Kidney capillary endothelial cell (primary cell): ENCODE measurements around the gene GLRA3.
A peak's percentile ranks its signal among the peaks of the same experiment; 100 is the strongest.
"Not testable (repeated sequence)": the region's sequence is repeated elsewhere in the genome, so short reads cannot be mapped to it uniquely, and the experiment has no call there.

ENCODE experiments used
- DNase-seq: peaks from one replicate; pipeline ENCODE4 v3.0.0-alpha.2; 2018; ENCODE audit warnings: low spot score

GLRA3 gene

DNA sequence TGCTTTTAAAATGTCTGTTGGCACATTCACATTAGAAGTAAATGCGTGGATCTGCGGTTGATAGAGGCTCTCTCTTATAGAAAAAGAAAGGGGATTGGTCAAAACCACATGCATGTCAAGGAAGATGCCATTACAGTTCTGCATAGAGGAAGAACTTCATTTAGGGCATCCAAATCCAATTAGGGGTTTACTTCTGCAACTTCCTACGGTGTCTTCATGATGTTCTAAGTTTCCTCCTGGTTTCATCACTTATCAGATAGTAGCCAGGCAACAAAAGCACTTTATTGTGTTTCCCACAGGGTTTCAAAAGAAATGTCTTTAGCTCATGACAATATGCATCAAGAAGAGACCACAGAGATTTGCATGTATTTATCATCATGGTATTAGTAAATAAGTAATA lies 170.8 kb downstream of the GLRA3 start:
- DNase-seq, result no peak

GRCh38 chr4:174657472-174657871 lies 171.6 kb downstream of the GLRA3 start:
- DNase-seq, result no peak

DNA sequence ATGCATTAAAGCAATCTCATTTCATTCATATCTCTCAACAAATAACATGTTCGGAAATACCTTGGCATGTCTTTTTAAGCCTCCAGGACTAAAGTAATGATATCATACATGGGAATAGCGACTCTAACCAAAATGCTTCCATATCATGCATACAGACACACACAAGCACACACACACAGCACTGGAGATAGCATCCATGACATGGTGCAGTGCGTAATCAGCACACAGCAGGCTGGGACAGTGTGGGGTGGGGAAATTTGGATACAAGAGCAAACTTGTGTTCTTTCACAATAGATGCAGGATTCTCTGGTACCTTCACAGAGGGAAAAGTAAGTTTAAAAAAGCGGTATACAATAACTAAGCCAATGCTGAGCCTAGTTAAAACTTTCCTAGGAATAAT lies 174.4 kb downstream of the GLRA3 start:
- no peak for DNase-seq

GRCh38 chr4:174650711-174651355 lies 178.2 kb downstream of the GLRA3 start:
- no peak for DNase-seq

GRCh38 chr4:174648812-174649211 lies 180.2 kb downstream of the GLRA3 start:
- no peak for DNase-seq

- DNase-seq, result no peak
Observed at GRCh38 chr4:174646326-174646725, 182.7 kb downstream of the GLRA3 start.

- DNase-seq, result no peak
Observed at GRCh38 chr4:174640146-174640545, 188.9 kb downstream of the GLRA3 start.

DNA sequence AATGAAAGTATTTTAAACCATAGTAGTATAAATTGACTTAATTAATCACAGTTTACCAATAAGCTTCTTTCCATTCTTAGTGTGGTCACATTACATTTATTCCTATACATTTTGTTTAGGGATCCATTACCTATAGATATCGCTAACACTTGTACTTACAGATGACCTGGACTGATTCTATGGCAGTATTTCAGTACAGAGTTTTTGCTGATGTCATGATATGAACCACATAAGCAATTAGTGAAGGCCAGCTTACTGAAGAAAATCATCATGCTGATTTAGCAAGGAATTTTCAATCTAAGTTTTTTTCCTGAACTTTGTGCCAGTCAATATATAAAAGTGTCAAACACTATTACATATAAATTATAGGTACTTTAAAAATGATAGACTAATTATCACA lies 193.3 kb downstream of the GLRA3 start:
- no peak for DNase-seq

GRCh38 chr4:174633399-174633798 lies 195.6 kb downstream of the GLRA3 start:
- no peak for DNase-seq

DNA sequence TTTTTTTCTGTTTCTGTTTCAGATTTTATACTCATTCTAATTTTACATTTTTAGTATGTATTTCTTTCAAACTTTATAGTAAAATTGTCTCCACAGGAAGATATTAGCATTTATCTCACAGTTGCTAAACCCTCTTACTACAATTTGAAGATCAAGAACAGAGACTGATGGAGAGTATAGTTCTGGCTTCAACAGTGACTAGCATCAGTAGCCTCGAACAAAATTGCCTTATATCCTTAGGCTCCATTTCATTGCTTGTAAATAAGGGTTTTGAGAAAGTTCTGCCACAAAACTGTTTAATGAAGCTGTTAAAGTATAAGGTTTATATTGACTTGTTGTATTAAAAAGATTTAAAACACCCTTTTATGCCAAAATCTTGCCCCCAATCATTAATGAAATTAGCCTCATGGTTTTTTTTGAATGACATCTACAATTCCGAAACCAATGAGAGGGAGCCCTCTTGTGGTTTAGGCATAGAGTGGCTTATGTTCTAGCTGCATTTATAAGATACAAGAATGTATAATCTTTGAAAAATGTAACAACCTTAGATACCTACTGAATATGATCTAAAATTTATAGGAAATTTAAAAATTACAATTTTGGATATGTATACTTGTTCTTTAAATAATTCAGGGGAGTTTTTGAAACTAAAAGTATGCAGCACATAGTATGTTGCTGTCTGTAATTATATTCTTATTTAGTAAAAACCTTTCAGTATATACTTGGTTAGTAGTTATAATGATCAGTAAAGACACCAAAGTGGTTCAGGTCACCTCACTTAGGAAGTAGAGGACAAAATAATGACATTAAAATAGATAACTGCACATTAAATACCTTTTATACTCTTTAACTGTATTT lies 196.9 kb downstream of the GLRA3 start:
- DNase-seq, result peak; percentile 24

DNA sequence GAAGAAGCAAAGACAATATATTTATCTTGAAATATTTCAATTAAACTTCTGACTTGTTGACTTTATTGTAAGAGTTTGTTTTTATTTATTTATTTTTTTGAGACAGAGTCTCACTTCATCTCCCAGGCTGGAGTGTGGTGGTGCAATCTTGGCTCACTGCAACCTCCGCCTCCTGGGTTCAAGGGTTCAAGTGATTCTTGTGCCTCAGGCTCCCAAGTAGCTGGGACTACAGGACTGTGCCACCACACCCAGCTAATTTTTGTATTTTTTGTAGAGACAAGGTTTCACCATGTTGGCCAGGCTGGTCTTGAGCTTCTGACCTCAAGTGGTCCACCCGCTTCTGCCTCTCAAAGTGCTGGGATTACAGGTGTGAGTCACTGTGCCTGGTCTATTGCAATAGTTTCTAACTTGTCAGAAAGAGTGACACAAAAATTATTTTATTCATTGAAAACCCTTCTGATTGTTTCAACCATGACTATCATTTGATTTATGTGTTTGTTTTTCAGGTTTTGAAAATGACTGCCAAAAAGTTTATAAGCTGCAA lies 199.1 kb downstream of the GLRA3 start:
- DNase-seq, result not testable (repeated sequence)

DNA sequence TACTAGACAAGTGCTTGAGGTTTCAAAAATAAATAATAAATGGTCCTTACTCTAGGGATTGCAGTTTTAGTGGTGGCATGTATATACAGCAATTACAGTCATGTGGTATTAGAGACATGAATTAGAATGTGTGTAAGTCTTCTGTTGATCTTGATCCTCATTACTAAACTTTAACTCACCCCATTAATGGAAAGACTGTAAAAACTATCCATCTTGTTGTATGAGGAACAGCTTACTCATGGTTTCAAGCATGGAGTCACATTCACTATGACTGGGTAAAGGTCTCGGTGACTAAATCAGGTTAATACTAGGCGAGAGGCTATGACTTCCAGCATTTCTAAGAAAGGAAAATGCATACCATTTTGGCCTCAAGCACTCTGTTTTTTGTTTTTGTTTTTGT lies 199.8 kb downstream of the GLRA3 start:
- no peak for DNase-seq

GRCh38 chr4:174628191-174628590 lies 200.9 kb downstream of the GLRA3 start:
- DNase-seq, result no peak

GRCh38 chr4:174627473-174627872 lies 201.6 kb downstream of the GLRA3 start:
- DNase-seq, result no peak

DNA sequence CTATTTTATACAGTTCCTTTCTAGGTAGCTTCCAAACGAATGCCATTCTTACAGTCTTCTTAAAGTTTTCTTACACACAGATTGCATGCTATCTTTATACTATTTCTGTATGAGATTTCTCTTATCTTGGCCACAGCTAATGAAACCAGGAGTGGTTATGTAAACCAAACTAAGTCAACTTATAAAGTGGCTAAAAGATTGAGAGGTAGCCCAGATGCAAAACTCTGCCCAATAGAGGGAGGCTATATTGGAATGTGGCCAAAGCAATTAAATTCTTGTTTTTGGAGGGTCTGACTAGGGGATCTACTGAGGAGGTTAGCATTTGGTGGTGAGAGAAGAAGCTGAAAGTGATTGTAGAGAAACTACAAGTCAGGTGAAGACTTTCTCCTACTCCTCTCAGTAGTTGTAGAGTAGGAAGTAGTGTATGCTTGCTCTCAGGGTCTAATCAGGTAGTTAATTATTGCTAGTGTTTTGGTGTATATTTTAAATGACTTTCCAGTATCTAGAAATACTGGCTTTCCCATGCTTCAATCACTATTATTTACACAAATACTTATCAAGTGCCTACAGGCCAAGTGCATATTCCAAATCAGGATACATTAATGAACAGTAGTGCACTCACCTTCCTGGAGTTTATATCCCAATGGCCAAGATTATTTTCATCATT lies 202.6 kb downstream of the GLRA3 start:
- DNase-seq, result no peak

DNA sequence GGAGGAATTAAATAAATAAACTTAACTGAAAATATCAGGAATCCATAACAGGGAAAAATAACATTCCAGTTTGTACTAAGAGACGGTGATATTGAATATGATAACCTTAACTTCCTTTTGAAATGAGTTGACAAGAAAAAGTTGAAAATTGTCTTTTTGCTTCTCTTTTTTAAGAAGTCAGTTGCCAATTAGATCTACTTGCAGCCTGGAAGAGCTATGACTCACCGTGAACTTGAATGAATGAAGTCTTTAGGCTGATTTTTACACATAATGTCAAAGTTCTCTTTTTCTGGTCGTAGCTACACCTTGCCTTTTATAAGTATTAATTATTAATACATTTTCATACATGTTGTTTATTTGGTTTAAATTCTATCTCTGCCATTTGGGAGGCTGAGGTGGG lies 212.4 kb downstream of the GLRA3 start:
- DNase-seq, result no peak

GRCh38 chr4:174613979-174614378 lies 215.1 kb downstream of the GLRA3 start:
- no peak for DNase-seq

- DNase-seq, result no peak
Observed at GRCh38 chr4:174611792-174612191, 217.3 kb downstream of the GLRA3 start.

GRCh38 chr4:174607792-174608191 lies 221.3 kb downstream of the GLRA3 start:
- DNase-seq, result no peak

DNA sequence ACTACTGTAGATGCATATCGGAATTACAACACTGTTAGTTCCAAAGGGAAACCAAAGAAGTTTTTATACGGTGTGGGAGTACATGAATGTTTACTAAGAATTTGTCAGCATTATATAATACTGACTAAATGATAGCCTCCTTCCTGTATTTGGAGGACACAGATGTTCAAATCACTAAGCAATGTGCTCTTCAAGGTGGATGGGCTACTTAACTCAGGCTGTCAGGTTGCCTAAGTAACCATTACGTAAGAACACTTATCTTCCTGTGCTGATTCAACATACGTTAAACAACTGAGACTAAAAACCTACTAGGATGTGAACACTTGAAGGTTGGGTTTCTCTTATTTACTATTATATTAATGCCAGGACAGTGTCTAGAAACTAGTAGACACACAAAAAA lies 224.8 kb downstream of the GLRA3 start:
- no peak for DNase-seq

DNA sequence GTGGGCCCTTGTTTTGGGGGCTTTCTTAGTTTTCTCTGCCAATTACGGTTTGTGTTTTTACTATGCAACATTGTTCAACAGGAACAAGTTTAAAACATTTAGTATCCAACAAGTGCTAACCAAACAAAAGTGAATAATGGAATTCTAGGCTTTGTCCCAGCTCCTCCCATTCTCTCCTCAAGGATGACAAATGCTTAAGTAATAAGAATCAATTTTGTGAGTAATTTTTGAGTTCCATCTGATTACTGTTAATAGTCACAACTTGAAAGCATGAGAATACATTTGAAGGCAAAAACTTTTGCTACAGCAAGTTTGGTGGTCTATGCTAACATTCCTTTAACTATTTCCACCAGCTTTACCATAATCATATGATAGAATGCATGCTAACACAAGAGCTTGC lies 228.7 kb downstream of the GLRA3 start:
- DNase-seq, result no peak

GRCh38 chr4:174598800-174599199 lies 230.2 kb downstream of the GLRA3 start:
- no peak for DNase-seq

DNA sequence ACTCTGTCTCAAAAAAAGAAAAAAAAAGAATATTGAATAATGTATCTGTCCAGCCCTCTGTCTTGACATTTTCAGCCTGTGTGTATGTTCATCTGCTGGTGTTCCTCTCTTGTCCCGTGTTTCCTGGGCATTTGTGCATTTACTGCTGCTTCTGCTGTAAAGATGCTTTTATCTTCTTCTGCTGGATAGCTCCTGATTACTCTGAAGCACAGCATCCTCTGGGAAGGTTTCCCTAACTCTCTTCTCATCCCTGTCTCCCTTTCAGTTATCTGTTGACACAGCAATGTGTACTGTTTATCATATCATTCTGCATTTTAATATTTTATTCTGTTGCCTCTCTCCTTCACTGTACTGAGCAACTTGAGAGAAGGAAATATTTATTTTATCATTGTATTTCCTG lies 232.5 kb downstream of the GLRA3 start:
- DNase-seq, result no peak
